Left ventricle myocardium inferior (tissue), 1 donor: ENCODE data around the gene FGFBP1. TPM values are rescaled to one million over a fixed set of nuclear protein-coding genes. Genes with fewer than 3 reads are reported as not detected.
A peak's percentile ranks its signal among the peaks of the same experiment; 100 is the strongest.

ENCODE experiments used
- DNase-seq: peaks from one replicate; pipeline ENCODE4 v3.0.0-alpha.2; 2020
- H3K27ac ChIP-seq: fragments of 200-600 bp; replicated peaks from 2 replicates; pipeline ENCODE4 v1.8.0; 2021
- H3K27me3 ChIP-seq: fragments of 200-600 bp; 2 replicates; pipeline ENCODE4 v1.8.0; 2021; ENCODE audit warnings: low read depth
- H3K36me3 ChIP-seq: fragments of 200-600 bp; 2 replicates; pipeline ENCODE4 v1.8.0; 2021
- H3K4me1 ChIP-seq: fragments of 200-600 bp; 2 replicates; pipeline ENCODE4 v1.8.0; 2021
- H3K4me3 ChIP-seq: fragments of 200-600 bp; 2 replicates; pipeline ENCODE4 v1.8.0; 2021; ENCODE audit warnings: mild to moderate bottlenecking, moderate library complexity
- H3K9me3 ChIP-seq: fragments of 200-600 bp; replicated peaks from 2 replicates; pipeline ENCODE4 v1.8.0; 2021
- CTCF ChIP-seq: fragments of 200-600 bp; IDR thresholded peaks from 2 replicates; pipeline ENCODE4 v1.8.0; 2021; ENCODE audit warnings: antibody characterized with exemption, mild to moderate bottlenecking, borderline replicate concordance
- intact Hi-C: fragments of 100-400 bp; cut with micrococcal nuclease; formaldehyde crosslinking; loops from one replicate; pipeline ENCODE4 v1.11.0; 2022
- total RNA-seq: library from RNA; stranded (reverse); fragmentation: NEBNext Ultra II Directional; extraction: Animal tissue kit (Norgen Biotek cat#: 25700); gene quantifications from one replicate; pipeline ENCODE4 v1.2.1, GENCODE V29; 2021
- donor health status: DM: no; HTN: yes; CAD: no; lungs with severe emphysema.

FGFBP1 gene
- total RNA-seq, 1 donor from 2014 or later = not detected

- H3K9me3 ChIP-seq = no peaks in the 10 kb centered on the region
- H3K4me1 ChIP-seq = peaks cover 11% of the 10 kb centered on the region
- H3K4me3 ChIP-seq = no peak overlapping the region
- TF ChIP-seq CTCF = peak; percentile 19
- no peaks in the 10 kb centered on the region for H3K36me3 ChIP-seq
- no peak for DNase-seq
- H3K27ac ChIP-seq = peak overlapping the region; percentile 19
- no peaks in the 10 kb centered on the region for H3K27me3 ChIP-seq
- intact Hi-C loops = no loop called here
Measured at GRCh38 chr4:15976456-15977447, 38.2 kb upstream of the FGFBP1 start.

- no peak for TF ChIP-seq CTCF
- intact Hi-C loops = no loop called here
- peaks cover 2% of the 10 kb centered on the region for H3K4me1 ChIP-seq
- DNase-seq = no peak
- no peak overlapping the region for H3K27ac ChIP-seq
- peaks cover 2% of the 10 kb centered on the region for H3K9me3 ChIP-seq
- H3K4me3 ChIP-seq = no peak overlapping the region
- peaks cover 5% of the 10 kb centered on the region for H3K36me3 ChIP-seq
- H3K27me3 ChIP-seq = no peaks in the 10 kb centered on the region
Measured at GRCh38 chr4:15971068-15971801, 32.7 kb upstream of the FGFBP1 start.

GRCh38 chr4:15968551-15969300, 30.2 kb upstream of the FGFBP1 start:
- no peak for DNase-seq
- Histone ChIP-seq H3K9me3 (peaks cover 6% of the 10 kb centered on the region), H3K36me3 (peaks cover 5% of the 10 kb centered on the region), H3K27me3 (no peaks in the 10 kb centered on the region), H3K27ac (no peak overlapping the region), H3K4me1 (no peaks in the 10 kb centered on the region), H3K4me3 (no peak overlapping the region)
- intact Hi-C loops = no loop called here
- TF ChIP-seq CTCF = no peak

- H3K27me3 ChIP-seq = no peaks in the 10 kb centered on the region
- no peak for TF ChIP-seq CTCF
Measured at GRCh38 chr4:15965325-15965724, 26.8 kb upstream of the FGFBP1 start.

GRCh38 chr4:15964159-15964558, 25.6 kb upstream of the FGFBP1 start:
- H3K36me3 ChIP-seq = peaks cover 5% of the 10 kb centered on the region
- H3K4me3 ChIP-seq = no peak overlapping the region
- peaks cover 8% of the 10 kb centered on the region for H3K4me1 ChIP-seq
- intact Hi-C loops = no loop called here
- TF ChIP-seq CTCF = no peak
- no peak for DNase-seq
- H3K27ac ChIP-seq = no peak overlapping the region
- no peaks in the 10 kb centered on the region for H3K27me3 ChIP-seq
- peaks cover 6% of the 10 kb centered on the region for H3K9me3 ChIP-seq

More at GRCh38 chr4:15965325-15965724, 26.8 kb upstream of the FGFBP1 start:
- H3K27ac ChIP-seq = no peak overlapping the region
- no peak for DNase-seq
- H3K36me3 ChIP-seq = peaks cover 5% of the 10 kb centered on the region
- H3K4me3 ChIP-seq = no peak overlapping the region
- H3K4me1 ChIP-seq = peaks cover 8% of the 10 kb centered on the region
- intact Hi-C loops = no loop called here
- H3K9me3 ChIP-seq = peaks cover 6% of the 10 kb centered on the region
